HuH-7.5 (cell line): ENCODE measurements around the gene TRIM71.
"Not testable (repeated sequence)": the region's sequence is repeated elsewhere in the genome, so short reads cannot be mapped to it uniquely, and the experiment has no call there.

Experiments
- DNase-seq: peaks from one replicate; pipeline ENCODE4 v3.0.0; 2011; ENCODE audit warnings: low spot score

Gene TRIM71

DNA sequence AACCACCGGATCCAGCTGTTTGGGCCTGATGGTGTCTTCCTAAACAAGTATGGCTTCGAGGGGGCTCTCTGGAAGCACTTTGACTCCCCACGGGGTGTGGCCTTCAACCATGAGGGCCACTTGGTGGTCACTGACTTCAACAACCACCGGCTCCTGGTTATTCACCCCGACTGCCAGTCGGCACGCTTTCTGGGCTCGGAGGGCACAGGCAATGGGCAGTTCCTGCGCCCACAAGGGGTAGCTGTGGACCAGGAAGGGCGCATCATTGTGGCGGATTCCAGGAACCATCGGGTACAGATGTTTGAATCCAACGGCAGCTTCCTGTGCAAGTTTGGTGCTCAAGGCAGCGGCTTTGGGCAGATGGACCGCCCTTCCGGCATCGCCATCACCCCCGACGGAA lies 73.6 kb downstream of the TRIM71 start:
- no peak for DNase-seq

GRCh38 chr3:32892625-32893598 lies 75.1 kb downstream of the TRIM71 start:
- DNase-seq: no peak

DNA sequence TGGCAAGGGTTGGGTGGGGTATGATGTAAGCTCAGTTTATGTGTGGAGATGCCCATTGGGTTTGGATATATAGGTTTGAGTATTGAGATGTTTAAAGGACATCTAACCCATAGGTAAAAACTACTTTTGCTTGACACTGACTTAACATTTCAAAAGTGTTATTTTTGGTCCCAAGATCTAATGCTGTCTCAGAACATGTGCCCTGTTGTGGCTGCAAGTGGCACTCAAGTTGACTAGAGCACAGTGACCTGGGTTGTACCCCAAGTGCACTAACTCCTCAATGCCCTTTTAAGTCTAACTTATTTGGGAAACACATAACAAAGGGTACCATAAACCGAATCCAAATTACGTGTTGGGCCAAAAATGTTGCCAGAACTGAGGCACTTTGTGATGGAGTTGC lies 77.2 kb downstream of the TRIM71 start:
- DNase-seq: no peak

GRCh38 chr3:32895701-32896100 lies 77.9 kb downstream of the TRIM71 start:
- DNase-seq: no peak

DNA sequence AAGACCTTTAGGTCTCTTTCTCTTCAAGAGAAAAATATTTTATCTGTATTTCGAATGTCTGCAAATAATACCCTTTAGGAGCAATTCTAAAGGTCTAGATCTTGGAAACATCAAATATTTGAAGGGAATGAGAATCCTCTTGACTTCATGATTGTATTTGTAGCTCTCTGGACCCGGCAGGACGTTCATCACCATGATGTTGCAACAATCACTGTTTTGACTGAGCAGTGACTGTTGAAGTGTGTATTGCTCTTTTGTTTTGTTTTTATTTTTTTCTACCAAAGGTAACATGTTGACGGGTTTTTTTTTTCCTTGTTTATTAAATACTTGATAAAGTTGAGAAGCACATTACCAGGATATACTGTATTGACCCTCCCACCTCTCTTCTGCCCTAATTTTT lies 78.3 kb downstream of the TRIM71 start:
- no peak for DNase-seq

GRCh38 chr3:32897001-32897601 lies 79.3 kb downstream of the TRIM71 start:
- no peak for DNase-seq

- no peak for DNase-seq
Observed at GRCh38 chr3:32897981-32898623, 80.3 kb downstream of the TRIM71 start.

DNA sequence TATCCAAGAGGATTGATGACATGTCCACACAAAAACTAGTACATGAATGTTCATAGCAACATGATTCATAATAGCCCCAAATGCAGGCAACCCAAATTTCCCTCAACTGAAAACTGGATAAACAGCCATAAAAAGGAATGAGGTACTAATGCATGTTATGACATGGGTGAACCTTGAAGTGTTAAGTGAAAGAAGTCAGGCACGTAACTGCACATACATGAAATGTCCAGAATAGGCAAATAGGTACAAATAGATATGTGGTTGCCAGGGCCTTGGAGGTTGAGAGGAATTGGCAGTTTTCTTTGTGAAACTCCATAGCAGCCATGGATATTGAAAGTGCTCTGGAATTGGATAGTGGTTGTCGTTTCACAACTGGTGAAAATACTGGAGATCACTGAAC lies 81.5 kb downstream of the TRIM71 start:
- DNase-seq: no peak

GRCh38 chr3:32901005-32901932 lies 83.5 kb downstream of the TRIM71 start:
- no peak for DNase-seq

- not testable (repeated sequence) for DNase-seq
Observed at GRCh38 chr3:32902887-32903371, 85.1 kb downstream of the TRIM71 start.

DNA sequence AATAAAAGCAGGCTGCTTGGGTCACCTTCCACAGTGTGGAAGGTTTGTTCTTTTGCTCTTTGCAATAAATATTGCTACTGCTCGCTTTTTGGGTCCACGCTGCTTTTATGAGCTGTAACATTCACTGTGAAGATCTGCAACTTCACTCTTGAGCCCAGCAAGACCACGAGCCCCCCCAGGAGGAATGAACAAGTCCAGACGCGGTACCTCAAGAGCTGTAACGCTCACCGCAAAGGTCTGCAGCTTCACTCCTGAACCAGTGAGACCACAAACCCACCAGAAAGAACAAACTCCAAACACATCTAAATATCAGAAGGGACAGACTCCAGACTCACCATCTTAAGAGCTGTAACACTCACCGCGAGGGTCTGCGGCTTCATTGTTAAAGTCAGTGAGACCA lies 86.2 kb downstream of the TRIM71 start:
- DNase-seq: no peak

DNA sequence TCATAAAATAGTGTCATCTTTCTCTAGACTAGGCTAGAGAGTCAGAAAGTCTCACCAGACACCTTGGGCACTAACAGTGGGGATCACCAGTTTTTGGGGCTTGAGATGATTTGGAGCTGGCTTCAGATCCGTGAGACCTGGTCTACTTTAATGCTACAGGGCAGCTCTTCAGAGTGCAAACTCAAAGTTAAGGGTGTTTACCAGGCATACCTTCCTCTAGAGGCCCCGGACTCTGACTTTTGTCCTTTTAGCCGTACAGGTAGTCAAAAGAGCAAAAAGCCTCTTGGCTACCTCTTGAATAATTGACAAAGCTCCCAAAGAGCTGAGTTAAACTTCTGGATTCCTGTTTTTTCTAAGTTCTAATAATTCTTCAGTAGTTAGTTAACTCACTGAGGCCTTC lies 92.2 kb downstream of the TRIM71 start:
- no peak for DNase-seq

DNA sequence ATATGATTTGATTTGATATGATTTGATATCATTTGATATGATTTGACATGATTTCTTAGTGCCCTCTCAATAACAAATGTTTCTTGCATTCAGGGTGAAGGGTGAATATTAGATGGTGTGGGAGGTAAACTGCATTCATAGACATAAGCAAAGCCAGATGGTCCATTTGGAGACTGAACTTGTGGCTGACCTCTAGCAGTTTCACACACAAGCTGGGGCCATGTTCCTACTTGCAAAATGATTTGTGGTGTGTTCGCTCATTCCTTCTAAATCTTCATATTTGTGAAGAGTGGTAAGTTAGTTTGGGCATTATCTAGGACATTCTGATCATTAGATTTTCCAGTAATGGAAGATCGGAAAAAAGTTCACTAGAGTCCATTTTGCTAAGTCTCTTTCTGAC lies 93.2 kb downstream of the TRIM71 start:
- no peak for DNase-seq

- DNase-seq: no peak
Observed at GRCh38 chr3:32912046-32912445, 94.2 kb downstream of the TRIM71 start.

DNA sequence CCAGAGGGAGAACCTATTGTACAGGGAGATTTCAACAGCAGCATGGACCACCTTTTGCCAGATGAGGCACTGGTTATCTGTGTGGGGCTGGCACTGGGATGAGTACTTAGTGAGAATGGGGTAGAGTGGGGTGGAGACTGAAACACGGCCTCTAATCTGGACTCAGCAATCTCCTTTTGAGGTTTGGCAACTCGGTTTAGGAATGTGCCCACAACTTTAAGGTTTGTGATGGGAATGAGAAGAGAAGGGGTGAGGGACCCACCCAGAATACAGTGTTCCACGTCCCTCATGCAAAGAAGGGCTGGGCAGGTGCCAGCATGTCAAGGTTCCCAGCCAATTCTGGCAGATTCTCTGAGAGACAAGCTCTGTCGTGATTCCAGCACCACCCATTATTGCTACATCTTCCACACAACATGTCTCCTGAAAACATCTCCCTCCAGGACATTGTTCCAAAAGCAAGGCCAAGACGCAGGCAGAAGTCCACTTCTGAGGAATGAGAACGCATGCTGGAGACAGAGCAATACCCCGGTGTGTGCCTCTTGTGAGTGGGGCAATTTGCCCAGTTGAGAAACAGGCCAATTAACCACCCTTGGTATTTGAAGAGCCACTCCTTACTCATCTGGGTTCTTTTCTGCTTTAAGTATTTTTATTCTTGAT lies 96.1 kb downstream of the TRIM71 start:
- no peak for DNase-seq

DNA sequence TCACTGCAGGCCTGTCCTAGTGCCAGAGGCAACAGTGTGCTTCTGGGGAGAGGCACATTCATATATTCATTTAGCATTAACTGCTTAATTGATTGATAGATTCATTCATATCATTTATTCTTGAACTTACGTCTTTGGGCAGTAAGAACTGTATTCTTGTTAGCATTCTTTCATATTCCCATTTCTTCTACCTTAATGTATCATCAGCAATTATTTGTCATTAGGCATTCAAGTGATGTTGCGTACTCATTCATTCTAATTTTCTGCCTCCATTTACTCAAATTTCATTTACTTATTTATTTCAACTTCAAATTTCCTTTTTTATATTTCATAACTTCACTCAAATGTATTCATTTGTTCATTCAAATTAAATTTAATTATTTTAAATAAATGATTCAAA lies 102.1 kb downstream of the TRIM71 start:
- no peak for DNase-seq

DNA sequence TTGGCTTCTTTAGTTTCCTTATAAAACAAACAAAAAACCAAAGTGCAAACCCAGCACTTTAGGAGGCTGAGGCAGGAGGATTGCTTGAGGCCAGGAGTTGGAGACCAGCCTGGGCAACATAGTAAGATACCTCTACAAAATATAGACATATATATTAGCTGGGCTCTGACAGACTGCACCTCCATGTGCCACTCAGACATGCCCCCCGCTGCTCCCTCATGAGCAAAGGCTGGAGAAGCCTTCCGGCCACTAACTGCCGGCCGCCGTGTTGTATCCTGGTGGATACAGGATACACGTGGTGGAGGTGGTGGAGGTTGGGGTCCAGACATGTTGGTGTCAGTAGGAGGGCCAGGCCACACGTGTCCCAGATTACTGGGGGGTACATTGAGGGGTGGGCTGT lies 104.3 kb downstream of the TRIM71 start:
- DNase-seq: no peak

DNA sequence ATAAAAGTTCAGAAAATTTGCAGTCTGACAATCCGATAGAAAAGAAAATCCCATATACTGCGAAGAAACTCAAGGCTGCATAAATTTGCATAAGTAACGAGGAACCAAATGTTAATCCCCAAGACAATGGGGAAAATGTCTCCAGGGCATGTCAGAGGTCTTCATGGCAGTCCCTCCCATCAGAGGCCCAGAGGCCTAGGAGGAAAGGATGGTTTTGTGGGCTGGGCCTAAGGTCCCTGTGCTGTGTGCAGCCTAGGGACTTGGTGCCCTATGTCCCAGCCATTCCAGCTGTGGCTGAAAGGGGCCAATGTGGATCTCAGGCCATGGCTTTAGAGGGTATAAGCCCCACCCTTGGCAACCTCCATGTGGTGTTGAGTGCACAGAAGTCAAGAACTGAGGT lies 112.4 kb downstream of the TRIM71 start:
- no peak for DNase-seq

DNA sequence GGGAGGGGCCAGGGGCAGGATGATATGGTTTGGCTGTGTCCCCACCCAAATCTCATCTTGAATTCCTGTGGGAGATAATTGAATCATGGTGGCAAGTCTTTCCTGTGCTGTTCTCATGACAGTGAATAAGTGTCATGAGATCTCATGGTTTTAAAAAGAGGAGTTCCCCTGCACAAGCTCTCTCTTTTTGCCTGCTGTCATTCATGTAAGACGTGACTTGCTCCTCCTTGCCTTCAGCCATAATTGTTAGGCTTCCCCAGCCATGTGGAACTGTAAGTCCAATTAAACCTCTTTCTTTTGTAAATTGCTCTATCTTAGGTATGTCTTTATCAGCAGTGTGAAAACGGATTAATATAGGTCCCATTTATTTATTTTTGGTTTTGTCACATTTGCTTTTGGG lies 113.5 kb downstream of the TRIM71 start:
- not testable (repeated sequence) for DNase-seq

DNA sequence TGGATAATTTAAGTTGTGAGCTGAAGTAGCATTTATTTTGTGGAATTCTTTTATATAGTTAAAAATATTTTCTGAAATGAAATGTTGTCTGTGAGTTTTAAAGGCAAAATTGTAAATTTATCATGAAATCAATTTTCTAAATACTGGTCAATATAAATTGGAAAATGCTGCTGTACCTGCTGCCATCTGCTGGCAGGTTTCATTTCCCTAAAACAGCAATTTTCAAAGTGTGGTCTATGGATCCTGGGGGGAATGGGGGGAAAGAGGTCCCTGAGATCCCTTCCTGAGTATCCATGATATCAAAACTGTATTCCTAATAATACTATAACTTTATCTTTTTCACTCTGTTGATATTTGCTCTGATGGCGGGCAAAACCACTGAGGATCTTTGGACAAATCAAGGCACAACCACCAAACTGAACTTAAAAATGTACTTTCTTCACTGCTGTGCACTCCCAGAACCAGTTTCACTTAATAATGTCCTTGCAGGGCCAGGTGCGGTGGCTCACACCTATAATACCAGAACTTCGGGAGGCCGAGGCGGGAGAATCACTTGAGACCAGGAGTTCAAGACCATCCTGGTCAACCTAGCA lies 116.4 kb downstream of the TRIM71 start:
- no peak for DNase-seq

DNA sequence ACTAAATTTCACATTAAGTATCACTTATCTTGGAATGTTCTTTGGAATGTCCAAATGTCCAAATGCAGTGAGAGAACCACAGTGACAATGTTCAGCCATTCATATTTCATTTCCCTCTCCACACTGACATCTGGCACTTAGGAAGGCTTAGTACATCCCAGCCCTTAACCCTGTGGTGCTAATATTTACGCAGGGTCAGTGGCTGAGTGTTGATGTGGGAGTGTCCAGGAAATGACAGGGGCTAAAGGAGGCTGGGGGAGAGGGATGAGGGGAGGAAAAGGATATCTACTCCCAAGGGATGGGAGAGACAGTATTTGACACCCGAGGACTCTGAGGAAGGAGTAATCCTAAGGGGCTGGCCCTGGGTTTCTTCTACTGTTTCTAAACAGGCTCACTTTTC lies 119.5 kb downstream of the TRIM71 start:
- DNase-seq: peak; percentile 43
